Prostate gland (tissue), 2 donors: Measurements from ENCODE around the gene LGI1.
"Not testable (repeated sequence)": the region's sequence is repeated elsewhere in the genome, so short reads cannot be mapped to it uniquely, and the experiment has no call there.

ENCODE experiments used
- CTCF ChIP-seq, 4 experiments: fragments of 200-600 bp in 2 of 4; fragments of 450-650 bp in 2 of 4; sonication (generic) in 2 of 4; IDR thresholded peaks; 1 replicate in 3 of 4; 2 replicates in 1 of 4; pipeline ENCODE4 v1.5.1; 2016 to 2019; ENCODE audit warnings: antibody characterized with exemption in 4 of 4, mild to moderate bottlenecking in 2 of 4, moderate library complexity in 2 of 4
- POLR2A ChIP-seq: fragments of 450-650 bp; IDR thresholded peaks from one replicate; pipeline ENCODE4 v1.6.1; 2016; ENCODE audit warnings: antibody characterized with exemption, mild to moderate bottlenecking
- POLR2AphosphoS5 ChIP-seq: sonication (generic); formaldehyde crosslinking; IDR thresholded peaks from one replicate; pipeline ENCODE4 v1.6.1; 2017; ENCODE audit warnings: antibody characterized with exemption

GRCh38 chr10:93831065-93831464 lies 73.3 kb downstream of the LGI1 start:
- not testable (repeated sequence) for TF ChIP-seq POLR2AphosphoS5; CTCF (IDR thresholded peaks at IDR 0.05); POLR2A
